Neural cell (in vitro differentiated cells): ENCODE data around the gene TPBGL. TPM values are rescaled to one million over a fixed set of nuclear protein-coding genes. Genes with fewer than 3 reads are reported as not detected.

ENCODE experiments used
- H2AFZ ChIP-seq: fragments of 200-600, 300-800 bp; sonication (generic), shearing (Covaris generic); 2 replicates; pipeline ENCODE4 v1.6.0; 2014; ENCODE audit warnings: low read depth, mild to moderate bottlenecking, antibody characterized with exemption, low read length, moderate library complexity
- H3F3A ChIP-seq: fragments of 200-600 bp; shearing (Covaris generic); 2 replicates; pipeline ENCODE4 v1.6.1; 2016; ENCODE audit warnings: mild to moderate bottlenecking, moderate library complexity, mixed read lengths, antibody characterized with exemption, low read length; ENCODE audit not compliant: insufficient read depth, poor library complexity, severe bottlenecking
- H3K27ac ChIP-seq: fragments of 200-600, 300-800 bp; sonication (generic), shearing (Covaris generic); 2 replicates; pipeline ENCODE4 v1.5.1; 2014; ENCODE audit warnings: mild to moderate bottlenecking, low read length, moderate library complexity
- H3K27me3 ChIP-seq: fragments of 300-800, 200-600 bp; sonication (generic), shearing (Covaris generic); 2 replicates; pipeline ENCODE4 v1.6.0; 2014; ENCODE audit warnings: mild to moderate bottlenecking, low read depth, low read length, moderate library complexity; ENCODE audit not compliant: insufficient read depth
- H3K36me3 ChIP-seq: fragments of 300-800, 200-600 bp; sonication (generic), shearing (Covaris generic); 2 replicates; pipeline ENCODE4 v1.5.1; 2014; ENCODE audit warnings: mild to moderate bottlenecking, antibody characterized with exemption, low read length, moderate library complexity; ENCODE audit not compliant: insufficient read depth
- H3K4me2 ChIP-seq: fragments of 300-800, 200-600 bp; sonication (generic), shearing (Covaris generic); 2 replicates; pipeline ENCODE4 v1.6.0; 2014; ENCODE audit warnings: mild to moderate bottlenecking, low read length
- H3K4me3 ChIP-seq: fragments of 300-800, 200-600 bp; sonication (generic), shearing (Covaris generic); 2 replicates; pipeline ENCODE4 v1.5.1; 2014; ENCODE audit warnings: mild to moderate bottlenecking, low read length, moderate library complexity
- H3K79me2 ChIP-seq: fragments of 200-600 bp; shearing (Covaris generic); replicated peaks from 2 replicates; pipeline ENCODE4 v1.6.0; 2014; ENCODE audit warnings: mild to moderate bottlenecking, low read length, moderate library complexity; ENCODE audit not compliant: insufficient read depth
- H3K9ac ChIP-seq: fragments of 300-800, 200-600 bp; sonication (generic), shearing (Covaris generic); 2 replicates; pipeline ENCODE4 v1.6.1; 2016; ENCODE audit warnings: mild to moderate bottlenecking, low read length, mixed read lengths
- H3K9me2 ChIP-seq: fragments of 200-600 bp; shearing (Covaris generic); 2 replicates; pipeline ENCODE4 v1.6.1; 2016; ENCODE audit warnings: mild to moderate bottlenecking, low read length, mixed read lengths; ENCODE audit not compliant: insufficient read depth
- H3K9me3 ChIP-seq: fragments of 200-600, 300-800 bp; sonication (generic), shearing (Covaris generic); 2 replicates; pipeline ENCODE4 v1.6.1; 2016; ENCODE audit warnings: mild to moderate bottlenecking, mixed run types, low read length, moderate library complexity, mixed read lengths
- H4K20me1 ChIP-seq: fragments of 200-600 bp; shearing (Covaris generic); 2 replicates; pipeline ENCODE4 v1.6.1; 2016; ENCODE audit warnings: mild to moderate bottlenecking, mixed run types; ENCODE audit not compliant: insufficient read depth
- CTCF ChIP-seq: fragments of 450-650 bp; IDR thresholded peaks from 2 replicates; pipeline ENCODE4 v1.5.1; 2014; ENCODE audit warnings: antibody characterized with exemption, mild to moderate bottlenecking, moderate library complexity; ENCODE audit not compliant: poor library complexity, severe bottlenecking
- EP300 ChIP-seq: fragments of 450-650 bp; conservative IDR thresholded peaks from 2 replicates; pipeline ENCODE4 v1.6.1; 2014; ENCODE audit warnings: antibody characterized with exemption, mild to moderate bottlenecking, moderate library complexity; ENCODE audit not compliant: poor library complexity, severe bottlenecking
- EZH2 ChIP-seq: fragments of 200-600, 300-800 bp; shearing (Covaris generic), sonication (generic); IDR thresholded peaks from 2 replicates; pipeline ENCODE4 v1.6.1; 2014; ENCODE audit warnings: antibody characterized with exemption, low read length, borderline replicate concordance, mild to moderate bottlenecking; ENCODE audit not compliant: insufficient read depth, poor library complexity, severe bottlenecking
- MXI1 ChIP-seq: fragments of 450-650 bp; conservative IDR thresholded peaks from 2 replicates; pipeline ENCODE4 v1.6.1; 2014; ENCODE audit warnings: antibody characterized with exemption, mild to moderate bottlenecking; ENCODE audit not compliant: poor library complexity, severe bottlenecking
- POLR2AphosphoS5 ChIP-seq: IDR thresholded peaks from 2 replicates; pipeline ENCODE4 v1.6.1; 2012
- RAD21 ChIP-seq: fragments of 450-650 bp; conservative IDR thresholded peaks from 2 replicates; pipeline ENCODE4 v1.6.1; 2014; ENCODE audit warnings: antibody characterized with exemption, mild to moderate bottlenecking, moderate library complexity
- SMC3 ChIP-seq: fragments of 450-650 bp; conservative IDR thresholded peaks from 2 replicates; pipeline ENCODE4 v1.6.1; 2014; ENCODE audit warnings: antibody characterized with exemption, mild to moderate bottlenecking, moderate library complexity; ENCODE audit not compliant: poor library complexity
- TAF1 ChIP-seq: IDR thresholded peaks from 2 replicates; pipeline ENCODE4 v1.6.1; 2012; ENCODE audit warnings: low read depth
- polyA plus RNA-seq: library from polyadenylated mRNA; depleted of rRNA; stranded (reverse); fragments of >200 nt; gene quantifications from 2 replicates; pipeline ENCODE4 v1.2.3, GENCODE V29; 2014
- TF ChIP-seq, protein P1 (sequence below): IDR thresholded peaks from 2 replicates; pipeline ENCODE4 v1.6.1; 2012; ENCODE audit warnings: borderline replicate concordance

Gene TPBGL
- polyA plus RNA-seq, 1 donor from 2014 or later = not detected

DNA sequence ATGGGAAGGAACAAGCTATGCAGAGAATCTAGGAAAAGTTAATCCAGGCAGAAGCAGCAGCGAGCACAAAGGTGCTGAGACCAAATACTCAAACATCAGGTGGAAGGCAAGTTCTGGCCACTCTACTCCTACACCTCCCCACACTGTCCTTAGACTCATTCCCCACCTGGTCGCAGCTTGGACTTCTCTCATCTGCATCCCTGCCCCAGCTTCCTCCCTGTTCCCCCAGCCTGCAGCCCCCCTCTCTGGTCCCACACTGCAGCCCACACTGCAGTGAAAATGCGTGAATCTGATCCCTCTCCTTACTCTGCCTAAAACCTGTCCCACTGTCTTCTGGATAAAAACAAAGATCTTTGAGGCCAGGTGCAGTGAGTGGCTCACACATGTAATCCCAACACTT lies 9.1 kb downstream of the TPBGL start:
- Histone ChIP-seq H3K27me3 (no peaks in the 10 kb centered on the region), H3K27ac (no peak overlapping the region), H4K20me1 (no peaks in the 10 kb centered on the region), H3K9me2 (no peaks in the 10 kb centered on the region), H2AFZ (no peak overlapping the region), H3K9ac (no peak overlapping the region), H3K4me3 (no peak overlapping the region), H3K4me2 (no peak overlapping the region), H3K36me3 (no peaks in the 10 kb centered on the region), H3F3A (no peaks in the 10 kb centered on the region), H3K79me2 (no peaks in the 10 kb centered on the region), H3K9me3 (no peaks in the 10 kb centered on the region)
- TF ChIP-seq TAF1 (no peak), POLR2AphosphoS5 (no peak), EP300 (no peak), CTCF (no peak), EZH2 (no peak), SMC3 (no peak), MXI1 (no peak), RAD21 (no peak)
- TF ChIP-seq, protein P1, sequence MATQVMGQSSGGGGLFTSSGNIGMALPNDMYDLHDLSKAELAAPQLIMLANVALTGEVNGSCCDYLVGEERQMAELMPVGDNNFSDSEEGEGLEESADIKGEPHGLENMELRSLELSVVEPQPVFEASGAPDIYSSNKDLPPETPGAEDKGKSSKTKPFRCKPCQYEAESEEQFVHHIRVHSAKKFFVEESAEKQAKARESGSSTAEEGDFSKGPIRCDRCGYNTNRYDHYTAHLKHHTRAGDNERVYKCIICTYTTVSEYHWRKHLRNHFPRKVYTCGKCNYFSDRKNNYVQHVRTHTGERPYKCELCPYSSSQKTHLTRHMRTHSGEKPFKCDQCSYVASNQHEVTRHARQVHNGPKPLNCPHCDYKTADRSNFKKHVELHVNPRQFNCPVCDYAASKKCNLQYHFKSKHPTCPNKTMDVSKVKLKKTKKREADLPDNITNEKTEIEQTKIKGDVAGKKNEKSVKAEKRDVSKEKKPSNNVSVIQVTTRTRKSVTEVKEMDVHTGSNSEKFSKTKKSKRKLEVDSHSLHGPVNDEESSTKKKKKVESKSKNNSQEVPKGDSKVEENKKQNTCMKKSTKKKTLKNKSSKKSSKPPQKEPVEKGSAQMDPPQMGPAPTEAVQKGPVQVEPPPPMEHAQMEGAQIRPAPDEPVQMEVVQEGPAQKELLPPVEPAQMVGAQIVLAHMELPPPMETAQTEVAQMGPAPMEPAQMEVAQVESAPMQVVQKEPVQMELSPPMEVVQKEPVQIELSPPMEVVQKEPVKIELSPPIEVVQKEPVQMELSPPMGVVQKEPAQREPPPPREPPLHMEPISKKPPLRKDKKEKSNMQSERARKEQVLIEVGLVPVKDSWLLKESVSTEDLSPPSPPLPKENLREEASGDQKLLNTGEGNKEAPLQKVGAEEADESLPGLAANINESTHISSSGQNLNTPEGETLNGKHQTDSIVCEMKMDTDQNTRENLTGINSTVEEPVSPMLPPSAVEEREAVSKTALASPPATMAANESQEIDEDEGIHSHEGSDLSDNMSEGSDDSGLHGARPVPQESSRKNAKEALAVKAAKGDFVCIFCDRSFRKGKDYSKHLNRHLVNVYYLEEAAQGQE = no peak

DNA sequence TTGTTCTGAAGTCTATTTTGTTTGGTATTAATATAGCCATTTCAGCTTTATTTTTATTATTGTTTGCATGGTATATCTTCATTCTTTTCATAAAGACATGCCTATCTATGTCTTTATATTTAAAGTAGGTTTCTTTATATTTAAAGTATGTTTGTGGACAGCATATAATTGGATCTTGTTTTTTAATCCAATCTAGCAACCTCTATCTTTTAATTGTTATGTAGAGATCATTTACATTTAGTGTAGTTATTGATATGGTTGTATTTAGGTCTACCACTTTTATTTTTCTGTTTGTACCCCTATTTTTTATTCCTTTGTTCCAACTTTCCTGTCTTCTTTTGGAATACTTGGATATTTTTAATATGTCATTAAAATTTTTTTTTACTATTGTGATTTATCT lies 13.8 kb downstream of the TPBGL start:
- Histone ChIP-seq H3K36me3 (no peaks in the 10 kb centered on the region), H3K79me2 (no peaks in the 10 kb centered on the region), H2AFZ (no peak overlapping the region), H3K27me3 (no peaks in the 10 kb centered on the region), H3K4me2 (no peak overlapping the region), H3F3A (no peaks in the 10 kb centered on the region), H3K9ac (no peak overlapping the region), H3K4me3 (no peak overlapping the region), H4K20me1 (no peaks in the 10 kb centered on the region), H3K9me3 (no peaks in the 10 kb centered on the region), H3K9me2 (no peaks in the 10 kb centered on the region), H3K27ac (no peak overlapping the region)
- TF ChIP-seq, protein P1 = no peak
- no peak for TF ChIP-seq POLR2AphosphoS5
